Measurements from ENCODE around the gene TOMM5.

Gene TOMM5

GRCh38 chr9:37592108-37592951, at the start of gene TOMM5:
Gene TOMM5 (minus strand): TSS chr9:37592597. CDS start chr9:37592532, 65 bp downstream.
- peak; percentile 56 for DNase-seq

GRCh38 chr9:37641331-37641730, 48.9 kb upstream of the TOMM5 start:
- no peak for DNase-seq

- no peak for DNase-seq
These were observed 47.8 kb upstream of the TOMM5 start for GRCh38 chr9:37640246-37640645.

DNA sequence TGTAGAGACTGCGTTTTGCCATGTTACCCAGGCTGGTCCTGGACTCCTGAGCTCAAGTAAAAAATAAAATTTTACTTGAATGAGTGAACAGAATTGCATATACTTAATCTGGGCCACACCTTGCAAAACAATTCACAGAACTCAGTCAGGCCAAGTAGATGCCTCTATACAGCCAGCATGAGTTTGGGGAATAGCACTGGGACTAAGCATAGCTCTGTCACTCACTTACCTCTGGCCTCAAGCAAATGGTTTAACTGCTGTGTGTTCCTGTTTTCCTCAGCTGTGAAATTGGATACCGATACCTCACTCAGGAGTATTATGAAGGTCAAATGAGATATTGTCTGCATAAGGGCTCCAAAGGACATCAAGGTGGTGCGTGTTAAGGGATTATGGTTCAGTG, 47.4 kb upstream of the TOMM5 start:
- no peak for DNase-seq

GRCh38 chr9:37639109-37639762, 46.8 kb upstream of the TOMM5 start:
- no peak for DNase-seq

DNA sequence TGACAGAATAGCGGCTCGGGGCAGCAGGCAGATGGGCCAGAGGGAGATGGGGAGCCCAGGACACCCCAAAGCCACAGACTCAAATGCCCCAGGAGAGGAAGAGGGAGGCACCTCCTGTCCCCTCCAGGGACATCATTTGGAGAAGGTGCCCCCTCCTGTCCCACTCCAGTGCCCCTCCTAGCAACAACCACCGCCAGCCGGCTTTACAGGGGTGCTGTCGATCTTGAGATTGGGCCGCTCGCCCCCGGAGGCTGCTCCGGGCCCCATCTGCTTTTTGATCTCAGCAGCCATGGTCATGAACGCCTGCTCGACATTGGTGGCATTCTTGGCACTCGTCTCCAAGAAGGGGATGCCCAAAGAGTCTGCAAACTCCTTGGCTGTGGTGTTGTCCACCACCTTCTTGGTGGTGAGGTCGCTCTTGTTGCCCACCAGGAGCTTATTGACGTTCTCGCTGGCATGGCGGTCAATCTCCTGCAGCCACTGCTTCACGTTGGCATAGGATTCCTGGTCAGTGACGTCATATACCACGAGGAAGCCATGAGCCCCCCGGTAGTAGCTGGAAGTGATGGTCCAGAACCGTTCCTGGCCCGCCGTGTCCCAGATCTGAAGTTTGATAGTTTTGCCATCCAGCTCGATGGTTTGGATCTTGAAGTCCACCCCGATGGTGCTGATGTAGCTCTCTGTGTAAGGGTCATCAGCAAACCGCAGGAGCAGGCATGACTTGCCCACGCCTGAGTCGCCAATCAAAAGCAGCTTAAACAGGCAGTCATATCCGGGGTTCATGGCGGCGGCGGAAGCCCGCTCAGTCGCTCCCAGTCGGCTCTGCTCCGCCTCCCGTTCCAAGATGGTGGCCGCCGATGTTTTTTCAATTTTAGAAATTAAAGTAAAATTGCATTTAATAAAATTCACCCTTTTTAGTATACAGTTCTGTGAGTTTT, 44.4 kb upstream of the TOMM5 start:
- DNase-seq = no peak

- no peak for DNase-seq
These were observed 43.4 kb upstream of the TOMM5 start for GRCh38 chr9:37635808-37636207.

- DNase-seq = no peak
These were observed 40.1 kb upstream of the TOMM5 start for GRCh38 chr9:37632479-37632878.

DNA sequence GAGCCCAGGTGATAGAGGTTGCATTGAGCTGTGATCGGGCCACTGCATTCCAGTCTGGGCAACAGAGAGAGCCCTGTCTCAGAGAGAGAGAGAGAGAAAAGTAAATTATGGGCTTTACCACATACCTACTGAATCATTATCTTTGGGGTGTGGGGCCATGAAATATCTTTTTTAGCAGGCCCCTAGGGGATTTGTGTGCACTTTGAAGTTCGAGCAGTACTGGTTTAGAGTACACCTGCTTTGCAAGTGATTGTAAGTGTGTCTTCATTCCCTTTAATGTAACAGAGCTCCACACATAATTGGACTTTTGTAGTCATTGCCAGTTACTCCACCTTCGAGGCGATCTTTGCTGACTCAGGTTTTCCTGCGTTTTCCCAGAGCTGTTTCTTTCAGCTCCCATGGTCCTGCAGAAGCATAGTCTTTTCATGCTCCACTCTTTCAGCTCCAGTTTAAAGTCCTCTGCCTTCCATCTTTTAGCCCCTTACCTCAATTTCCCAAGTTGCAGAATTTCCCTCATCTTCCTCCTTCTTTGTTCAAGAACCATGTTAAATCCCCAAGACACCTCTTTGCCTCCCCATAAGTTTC, 34.4 kb upstream of the TOMM5 start:
- no peak for DNase-seq

DNA sequence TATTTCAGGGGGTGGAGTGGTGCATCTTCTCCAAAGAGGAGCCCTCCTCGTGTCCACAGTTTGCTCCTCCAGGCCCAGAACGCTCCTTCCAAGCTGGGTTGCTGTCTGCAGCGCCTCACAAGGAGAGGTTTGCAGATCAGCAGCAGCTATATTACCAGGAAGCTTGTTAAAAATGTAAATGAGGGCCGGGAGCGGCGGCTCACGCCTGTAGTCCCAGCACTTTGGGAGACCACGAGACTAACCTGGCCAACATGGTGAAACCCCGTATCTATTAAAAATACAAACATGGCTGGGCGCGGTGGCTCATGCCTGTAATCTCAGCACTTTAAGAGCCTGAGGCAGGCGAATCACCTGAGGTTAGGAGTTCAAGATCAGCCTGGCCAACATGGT, 33.4 kb upstream of the TOMM5 start:
- no peak for DNase-seq

DNA sequence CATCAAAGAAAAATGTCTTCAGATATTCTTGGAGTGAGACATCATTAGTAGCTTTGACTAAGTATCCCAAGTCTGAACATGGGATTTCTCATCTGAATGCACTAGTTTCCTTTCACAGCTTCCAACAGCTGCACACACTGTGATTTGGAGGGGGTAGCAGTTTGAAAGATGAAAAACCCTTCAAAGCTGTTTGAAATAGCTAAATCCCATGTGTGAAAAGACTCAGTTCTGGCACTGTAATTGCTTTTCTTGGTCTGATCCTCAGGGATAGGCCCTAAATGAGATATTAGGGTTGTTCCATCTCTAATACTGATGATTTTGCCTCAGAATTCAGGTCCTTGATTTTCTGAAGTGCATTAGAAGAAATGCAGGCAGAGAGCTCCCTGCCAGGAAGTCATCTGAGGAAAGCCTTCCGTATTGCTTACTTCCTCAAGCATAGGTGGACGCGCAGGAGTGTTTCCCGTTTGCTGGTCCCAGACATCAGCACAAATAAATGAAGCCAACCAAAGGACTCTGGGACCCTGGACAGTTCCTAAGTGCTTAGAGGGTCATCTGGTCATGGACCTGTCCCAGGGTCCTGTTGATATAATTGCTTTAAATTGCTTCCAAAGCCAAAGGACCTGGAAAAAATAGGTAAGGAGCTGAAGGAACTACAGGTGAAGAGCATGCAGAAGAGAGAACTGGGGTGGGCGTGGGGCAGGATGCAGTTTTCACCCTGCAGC, 32.8 kb upstream of the TOMM5 start:
- DNase-seq = no peak

DNA sequence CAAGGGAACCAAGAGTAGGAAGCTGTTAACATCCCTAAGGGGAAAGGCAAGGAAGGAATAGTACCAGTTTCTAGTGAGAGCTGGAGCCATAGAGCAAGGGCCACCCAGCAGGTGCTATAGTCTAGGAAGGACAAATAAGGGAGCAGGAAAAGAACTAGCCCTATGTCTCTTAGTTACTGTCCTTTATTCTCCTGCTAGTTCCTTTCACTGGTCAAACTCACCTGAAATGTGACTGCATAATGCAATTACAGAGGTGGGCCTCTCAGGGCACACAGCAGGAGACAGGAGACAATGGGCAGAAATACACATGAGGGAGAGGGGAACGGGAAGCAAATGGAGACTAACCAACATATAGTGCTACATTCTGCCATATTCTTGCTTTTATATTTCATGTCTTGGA, 31.7 kb upstream of the TOMM5 start:
- DNase-seq = no peak

- DNase-seq = no peak
These were observed 30.9 kb upstream of the TOMM5 start for GRCh38 chr9:37623267-37623666.

DNA sequence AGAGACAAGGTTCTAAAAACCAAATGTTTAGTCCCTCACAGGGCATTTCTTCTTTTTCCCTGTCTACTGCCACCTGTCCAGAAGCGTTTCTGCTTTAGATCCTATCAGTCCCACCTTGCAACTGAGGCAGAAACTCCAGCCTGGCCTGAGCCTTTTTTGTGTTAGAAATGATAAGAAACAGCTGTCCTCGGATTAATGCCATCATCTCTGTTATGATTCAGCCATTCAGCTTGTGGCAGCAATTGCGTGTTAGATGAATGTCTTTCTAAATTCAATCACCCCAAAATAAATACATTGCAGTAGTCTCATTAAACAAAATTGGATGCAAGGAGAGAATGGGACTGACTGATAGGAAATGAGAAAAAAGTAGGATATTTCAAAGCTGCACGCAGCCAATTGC, 30.1 kb upstream of the TOMM5 start:
- DNase-seq = no peak

- no peak for DNase-seq
These were observed 29.1 kb upstream of the TOMM5 start for GRCh38 chr9:37621273-37622121.

GRCh38 chr9:37620396-37620795, 28.0 kb upstream of the TOMM5 start:
- DNase-seq = no peak

DNA sequence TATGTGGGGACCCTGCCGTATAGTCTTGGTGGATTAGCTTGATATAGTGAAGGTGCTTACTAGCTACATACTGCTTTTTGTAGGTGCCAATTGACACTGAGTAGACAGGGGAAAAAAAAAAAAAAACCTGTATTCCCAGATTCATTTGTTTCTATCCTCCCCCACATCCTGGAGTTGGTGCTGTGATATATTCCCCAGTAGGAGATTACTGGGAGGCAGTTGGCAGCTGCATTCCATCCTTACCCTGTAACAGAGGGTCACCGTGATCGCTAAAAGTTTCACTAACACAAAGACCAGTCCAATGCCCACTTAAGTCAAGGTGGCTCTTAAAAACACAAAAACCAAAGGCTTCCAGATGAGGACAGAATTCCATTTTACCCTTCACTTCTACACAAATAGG, 27.4 kb upstream of the TOMM5 start:
- DNase-seq = no peak

DNA sequence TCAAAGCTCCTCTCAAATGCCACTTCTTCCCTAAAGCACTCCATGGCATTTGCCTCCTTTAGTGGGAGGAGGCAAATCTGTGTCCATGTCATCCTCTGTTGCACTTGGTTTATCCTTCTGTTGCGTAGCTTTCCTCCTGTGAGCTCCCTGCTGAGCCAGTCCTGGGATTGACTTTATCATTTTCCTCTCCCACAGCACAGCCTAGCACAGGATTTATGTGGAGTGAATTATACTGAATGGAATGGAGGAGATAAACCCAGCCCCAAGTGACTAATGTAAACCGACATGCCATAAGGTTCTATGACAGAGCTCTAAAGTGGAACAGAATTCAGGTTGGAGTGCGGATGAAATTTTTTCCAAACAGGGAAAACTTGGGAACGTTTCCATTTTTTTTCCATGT, 26.4 kb upstream of the TOMM5 start:
- no peak for DNase-seq

GRCh38 chr9:37617832-37618231, 25.4 kb upstream of the TOMM5 start:
- DNase-seq = no peak

DNA sequence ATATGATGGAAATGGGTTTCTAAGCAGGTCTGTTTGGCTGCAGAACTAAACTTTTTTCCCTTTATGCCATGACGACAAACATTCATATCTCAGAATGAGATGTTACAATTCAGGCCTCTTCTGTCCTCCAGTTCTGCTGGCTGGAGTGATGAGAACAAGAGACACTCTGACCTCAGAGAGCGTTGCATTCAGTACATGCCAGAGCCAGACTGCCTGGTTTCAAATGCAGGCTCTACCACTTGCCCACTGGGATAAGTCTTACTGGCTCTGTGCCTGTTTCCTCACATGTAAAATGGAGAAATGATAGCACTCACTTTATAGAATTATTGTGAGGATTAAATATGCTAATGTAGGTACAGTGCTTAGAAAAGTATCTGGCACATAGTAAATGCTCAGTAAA, 24.8 kb upstream of the TOMM5 start:
- DNase-seq = no peak

- DNase-seq = no peak
These were observed 19.6 kb upstream of the TOMM5 start for GRCh38 chr9:37611961-37612360.
